HG02981 (cell line): ENCODE measurements around the gene LAG3.

Experiments used
- ATAC-seq: cut with Tn5 transposase; IDR thresholded peaks from one replicate; pipeline ENCODE4 v1.9.1; 2021; ENCODE audit warnings: mild to moderate bottlenecking, moderate library complexity; ENCODE audit not compliant: unreplicated experiment

LAG3 gene

DNA sequence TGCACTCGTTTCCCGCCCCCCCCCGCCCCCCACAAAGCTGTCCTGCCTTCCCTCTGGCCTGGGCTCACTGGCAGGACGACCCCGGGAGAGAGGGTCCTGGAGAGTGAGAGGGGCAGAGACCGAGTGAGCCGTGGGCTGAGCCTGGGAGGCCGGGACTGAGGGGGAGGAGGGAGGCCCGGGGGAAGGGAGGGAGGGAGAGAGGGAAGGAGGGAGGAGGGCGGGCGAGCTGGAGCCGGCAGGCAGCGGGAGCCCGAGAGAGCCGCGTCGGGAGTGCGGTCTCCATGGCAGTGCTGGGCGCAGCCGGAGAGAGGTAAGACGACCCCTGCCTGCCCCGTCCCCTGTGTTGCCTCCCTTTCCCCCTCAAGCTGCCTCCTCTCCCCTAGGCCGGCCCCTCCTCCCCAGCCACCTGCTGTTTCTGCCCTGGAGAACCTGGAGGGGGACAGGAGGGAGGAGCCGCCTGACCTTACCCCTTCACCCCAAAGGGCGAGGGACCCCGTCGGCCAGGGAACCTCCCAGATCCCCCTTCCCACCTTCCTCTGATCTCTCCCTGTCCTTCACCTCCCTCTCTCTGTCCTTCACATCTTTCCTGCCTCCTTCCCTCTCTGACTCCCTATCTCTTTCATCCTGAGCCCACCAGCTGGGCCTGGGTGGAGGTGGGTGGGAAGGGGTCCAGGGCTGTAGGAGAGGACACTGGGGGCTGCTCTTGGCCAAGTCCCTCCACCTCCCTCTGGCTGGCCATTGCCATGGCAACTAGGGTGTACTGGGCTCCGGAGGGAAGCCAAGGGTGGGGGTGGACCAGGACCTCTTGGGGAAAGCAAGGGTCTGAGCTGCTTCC is 49.5 kb downstream of the LAG3 start, which contains the start of gene GPR162:
TSS of gene GPR162 (plus strand) at position 231 of the 835 bp plus-strand sequence. CDS start 2,078 bp downstream, outside the sequence.
- no peak for ATAC-seq

DNA sequence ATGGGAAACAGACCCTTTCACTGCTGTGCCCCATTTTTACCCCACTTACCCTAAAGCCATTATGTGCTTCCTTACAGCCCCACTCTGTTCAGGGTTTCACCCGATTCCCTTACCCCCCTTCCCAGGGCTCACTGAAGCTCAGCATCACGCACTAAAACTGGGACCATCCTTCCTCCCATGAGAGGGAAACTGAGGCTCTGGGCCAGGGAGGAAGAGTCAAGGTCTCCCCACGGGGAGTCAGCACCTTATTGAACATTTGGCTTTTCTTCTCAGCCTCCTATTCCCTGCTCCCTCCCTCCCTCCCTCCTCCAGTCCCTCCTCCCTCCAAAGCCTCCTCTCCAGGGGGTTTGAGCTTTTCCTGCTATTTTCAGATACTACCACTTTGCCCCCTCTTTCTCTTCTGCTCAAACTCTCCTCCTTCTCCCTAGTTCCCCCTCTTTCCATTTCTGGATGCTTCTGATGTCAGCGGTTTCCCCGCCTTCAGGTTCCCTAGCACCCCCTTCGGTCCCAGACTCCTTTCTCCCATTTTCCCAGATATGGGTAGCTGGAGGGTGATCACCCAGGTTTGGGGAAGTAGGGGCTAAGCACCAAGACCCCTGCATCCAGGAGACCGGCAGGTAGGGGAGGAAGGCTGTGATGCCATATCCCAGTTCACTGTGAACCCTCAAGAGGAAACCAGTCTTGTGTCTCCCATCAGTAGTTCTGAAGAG is 50.3 kb downstream of the LAG3 start:
- ATAC-seq = no peak

DNA sequence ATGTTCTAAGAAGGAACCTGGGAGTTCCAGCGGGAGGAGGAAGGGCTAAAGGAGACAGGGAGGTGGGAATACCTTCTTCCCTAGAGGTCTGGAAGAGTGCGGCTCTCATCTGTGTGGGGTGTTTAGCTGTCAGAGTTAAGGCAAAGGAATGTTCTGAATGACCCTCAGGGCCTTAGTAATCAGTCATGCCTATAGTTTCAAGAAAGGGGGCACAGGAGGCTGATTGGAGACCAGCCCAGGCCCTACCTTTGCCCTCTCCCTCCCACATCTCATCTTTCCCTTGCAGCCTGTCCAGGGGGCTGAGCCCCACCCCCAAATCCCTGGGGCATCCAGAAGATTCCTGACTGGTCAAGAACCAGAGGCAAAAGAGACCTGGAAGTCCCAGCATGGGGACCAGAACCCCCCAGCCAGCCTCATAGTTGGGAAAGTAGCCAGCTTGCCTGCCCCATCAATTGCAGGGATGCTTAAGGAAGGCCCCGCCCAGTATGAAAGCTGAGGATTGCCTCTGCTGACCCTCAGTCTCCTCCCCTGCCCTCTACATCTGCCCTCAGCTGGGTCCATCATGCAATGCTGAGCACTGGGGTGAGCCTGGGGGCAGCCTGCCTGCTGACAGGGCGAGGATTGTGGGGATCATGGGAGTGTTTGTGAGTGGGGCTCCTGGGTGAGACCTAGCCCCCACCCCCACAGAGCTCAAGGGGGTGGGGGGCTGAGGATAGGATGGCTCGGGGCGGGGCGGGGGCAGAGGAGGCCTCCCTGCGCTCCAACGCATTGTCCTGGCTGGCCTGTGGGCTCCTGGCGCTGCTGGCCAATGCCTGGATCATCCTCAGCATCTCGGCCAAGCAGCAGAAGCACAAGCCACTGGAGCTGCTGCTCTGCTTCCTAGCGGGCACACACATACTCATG is 51.1 kb downstream of the LAG3 start:
- ATAC-seq = no peak

DNA sequence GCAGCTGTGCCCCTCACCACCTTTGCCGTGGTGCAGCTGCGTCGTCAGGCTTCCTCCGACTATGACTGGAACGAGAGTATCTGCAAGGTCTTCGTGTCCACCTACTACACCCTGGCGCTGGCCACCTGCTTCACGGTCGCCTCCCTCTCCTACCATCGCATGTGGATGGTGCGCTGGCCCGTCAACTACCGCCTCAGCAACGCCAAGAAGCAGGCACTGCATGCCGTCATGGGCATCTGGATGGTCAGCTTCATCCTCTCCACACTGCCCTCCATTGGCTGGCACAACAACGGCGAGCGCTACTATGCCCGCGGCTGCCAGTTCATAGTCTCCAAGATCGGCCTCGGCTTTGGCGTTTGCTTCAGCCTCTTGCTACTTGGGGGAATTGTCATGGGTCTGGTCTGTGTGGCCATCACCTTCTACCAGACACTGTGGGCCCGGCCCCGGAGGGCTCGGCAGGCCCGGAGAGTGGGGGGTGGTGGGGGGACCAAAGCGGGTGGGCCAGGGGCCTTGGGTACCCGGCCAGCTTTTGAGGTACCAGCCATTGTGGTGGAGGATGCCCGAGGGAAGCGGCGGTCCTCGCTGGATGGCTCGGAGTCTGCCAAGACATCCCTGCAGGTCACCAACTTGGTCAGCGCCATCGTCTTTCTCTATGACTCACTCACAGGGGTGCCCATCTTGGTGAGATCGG is 51.9 kb downstream of the LAG3 start:
- ATAC-seq = no peak

- no peak for ATAC-seq
Measured at GRCh38 chr12:6824901-6825381, 52.6 kb downstream of the LAG3 start.

- ATAC-seq = no peak
Measured at GRCh38 chr12:6825398-6826124, 53.2 kb downstream of the LAG3 start.

GRCh38 chr12:6826125-6826733 is 53.9 kb downstream of the LAG3 start:
- no peak for ATAC-seq

DNA sequence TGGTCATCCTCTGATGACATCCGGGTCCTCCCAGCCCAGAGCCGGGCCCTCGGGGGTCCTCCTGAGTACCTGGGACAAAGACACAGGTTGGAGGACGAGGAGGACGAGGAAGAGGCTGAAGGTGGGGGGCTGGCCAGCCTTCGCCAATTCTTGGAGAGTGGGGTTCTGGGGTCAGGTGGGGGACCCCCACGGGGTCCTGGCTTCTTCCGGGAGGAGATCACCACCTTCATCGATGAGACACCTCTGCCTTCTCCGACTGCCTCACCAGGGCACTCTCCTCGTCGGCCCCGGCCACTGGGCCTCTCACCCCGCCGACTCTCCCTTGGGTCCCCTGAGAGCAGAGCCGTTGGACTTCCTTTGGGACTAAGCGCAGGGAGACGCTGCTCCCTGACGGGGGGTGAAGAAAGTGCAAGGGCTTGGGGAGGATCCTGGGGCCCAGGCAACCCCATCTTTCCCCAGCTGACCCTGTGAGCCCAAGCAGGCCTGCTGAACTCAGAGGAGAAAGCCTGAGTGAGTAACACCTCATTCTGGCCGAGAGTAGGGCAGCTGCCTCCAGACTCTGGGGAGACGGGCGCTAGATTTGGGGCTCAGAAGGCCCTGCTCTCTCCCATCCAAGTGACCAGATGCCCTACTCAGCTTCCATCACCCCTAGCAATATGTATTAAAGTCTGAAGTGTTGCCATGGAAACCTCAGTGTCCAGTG is 54.6 kb downstream of the LAG3 start:
- ATAC-seq = no peak

GRCh38 chr12:6827437-6827911 is 55.2 kb downstream of the LAG3 start:
- no peak for ATAC-seq
